ENCODE results near the gene PRSS21. TPM values are rescaled to one million over a fixed set of nuclear protein-coding genes. Genes with fewer than 3 reads are reported as not detected.

The PRSS21 gene
- total RNA-seq, 1 donor from 2014 or later: 0.73 TPM

- DNase-seq (ENCODE audit: low read depth, low spot score): no peak
These were observed 5.5 kb downstream of the PRSS21 start for GRCh38 chr16:2822496-2822895.

GRCh38 chr16:2824626-2825025, 7.6 kb downstream of the PRSS21 start:
- DNase-seq (ENCODE audit: low read depth, low spot score): no peak

GRCh38 chr16:2825049-2825742, 8.2 kb downstream of the PRSS21 start:
- DNase-seq (ENCODE audit: low read depth, low spot score): no peak

- DNase-seq (ENCODE audit: low read depth, low spot score): no peak
These were observed 8.9 kb downstream of the PRSS21 start for GRCh38 chr16:2825906-2826305.

- DNase-seq (ENCODE audit: low read depth, low spot score): no peak
These were observed 9.7 kb downstream of the PRSS21 start for GRCh38 chr16:2826591-2827373.

GRCh38 chr16:2827374-2827791, 10.3 kb downstream of the PRSS21 start:
- DNase-seq (ENCODE audit: low read depth, low spot score): no peak

- DNase-seq (ENCODE audit: low read depth, low spot score): no peak
These were observed 10.9 kb downstream of the PRSS21 start for GRCh38 chr16:2827831-2828520.

GRCh38 chr16:2828521-2828840, 11.4 kb downstream of the PRSS21 start:
- DNase-seq (ENCODE audit: low read depth, low spot score): no peak

- DNase-seq (ENCODE audit: low read depth, low spot score): no peak
These were observed 11.9 kb downstream of the PRSS21 start for GRCh38 chr16:2828876-2829430.

- DNase-seq (ENCODE audit: low read depth, low spot score): no peak
These were observed 12.7 kb downstream of the PRSS21 start, which contains the start of gene ZG16B for GRCh38 chr16:2829501-2830354. ZG16B (plus strand) TSS chr16:2830303; CDS start chr16:2830442, 139 bp downstream.

GRCh38 chr16:2830355-2830695, 13.3 kb downstream of the PRSS21 start:
- DNase-seq (ENCODE audit: low read depth, low spot score): no peak

GRCh38 chr16:2831203-2831602, 14.2 kb downstream of the PRSS21 start:
- no peak for DNase-seq (ENCODE audit: low read depth, low spot score)

GRCh38 chr16:2833776-2834175, 16.7 kb downstream of the PRSS21 start:
- DNase-seq (ENCODE audit: low read depth, low spot score): no peak

GRCh38 chr16:2834968-2835367, 17.9 kb downstream of the PRSS21 start:
- DNase-seq (ENCODE audit: low read depth, low spot score): no peak

GRCh38 chr16:2835638-2836493, 18.8 kb downstream of the PRSS21 start:
- DNase-seq (ENCODE audit: low read depth, low spot score): peak; percentile 26

- DNase-seq (ENCODE audit: low read depth, low spot score): no peak
These were observed 19.8 kb downstream of the PRSS21 start for GRCh38 chr16:2836646-2837508.

GRCh38 chr16:2838928-2839327, 21.9 kb downstream of the PRSS21 start:
- DNase-seq (ENCODE audit: low read depth, low spot score): peak; percentile 36

GRCh38 chr16:2839650-2840450, 22.8 kb downstream of the PRSS21 start:
- no peak for DNase-seq (ENCODE audit: low read depth, low spot score)

All from pulmonary artery endothelial cell (primary cell).